ENCODE results near the gene DHCR24.

GRCh38 chr1:54886724-54887664 lies at the start of gene DHCR24:
- TF ChIP-seq, protein P1, sequence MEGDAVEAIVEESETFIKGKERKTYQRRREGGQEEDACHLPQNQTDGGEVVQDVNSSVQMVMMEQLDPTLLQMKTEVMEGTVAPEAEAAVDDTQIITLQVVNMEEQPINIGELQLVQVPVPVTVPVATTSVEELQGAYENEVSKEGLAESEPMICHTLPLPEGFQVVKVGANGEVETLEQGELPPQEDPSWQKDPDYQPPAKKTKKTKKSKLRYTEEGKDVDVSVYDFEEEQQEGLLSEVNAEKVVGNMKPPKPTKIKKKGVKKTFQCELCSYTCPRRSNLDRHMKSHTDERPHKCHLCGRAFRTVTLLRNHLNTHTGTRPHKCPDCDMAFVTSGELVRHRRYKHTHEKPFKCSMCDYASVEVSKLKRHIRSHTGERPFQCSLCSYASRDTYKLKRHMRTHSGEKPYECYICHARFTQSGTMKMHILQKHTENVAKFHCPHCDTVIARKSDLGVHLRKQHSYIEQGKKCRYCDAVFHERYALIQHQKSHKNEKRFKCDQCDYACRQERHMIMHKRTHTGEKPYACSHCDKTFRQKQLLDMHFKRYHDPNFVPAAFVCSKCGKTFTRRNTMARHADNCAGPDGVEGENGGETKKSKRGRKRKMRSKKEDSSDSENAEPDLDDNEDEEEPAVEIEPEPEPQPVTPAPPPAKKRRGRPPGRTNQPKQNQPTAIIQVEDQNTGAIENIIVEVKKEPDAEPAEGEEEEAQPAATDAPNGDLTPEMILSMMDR (CRISPR knock-in tag; IDR thresholded peaks at IDR 0.05) = no peak
- TF ChIP-seq NR1H2 (CRISPR knock-in tag; IDR thresholded peaks at IDR 0.05; ENCODE audit: borderline replicate concordance, low read depth) = no peak; the same call in 1 of the 2 replicates
- TF ChIP-seq IKZF1 (IDR thresholded peaks at IDR 0.05) = no peak

All from HepG2 (cell line).